H1 (cell line): ENCODE data around the gene NEK11. TPM values are rescaled to one million over a fixed set of nuclear protein-coding genes. Genes with fewer than 3 reads are reported as not detected.

Source experiments
- CTCF ChIA-PET: fragments of 300-600 bp; sonication (Branson Sonifier 250); formaldehyde crosslinking; loops from one replicate; lab custom pipeline; 2021; ENCODE audit not compliant: partially characterized antibody; lab: Charles Lee
- POLR2A ChIA-PET: fragments of 300-600 bp; sonication (Branson Sonifier 250); formaldehyde crosslinking; loops from one replicate; lab custom pipeline; 2021; ENCODE audit warnings: inconsistent platforms; ENCODE audit not compliant: partially characterized antibody; lab: Charles Lee
- DNase-seq, 2 experiments: peaks; one replicate each; pipeline versions ENCODE4 v3.0.0 to v3.0.0-alpha.2; 2010 to 2022; ENCODE audit warnings: low spot score in 2 of 2, low read depth in 1 of 2, mixed read lengths in 1 of 2
- FAIRE-seq: peaks from 2 replicates; lab custom pipeline; 2011; peaks lifted over from hg19 to GRCh38; lab: Jason Lieb, UNC
- H2AFZ ChIP-seq: 2 replicates; pipeline ENCODE4 v1.8.1; 2012; ENCODE audit warnings: low read length, inconsistent platforms
- H2AK5ac ChIP-seq: 2 replicates; pipeline ENCODE4 v1.6.1; 2013; ENCODE audit warnings: low read depth, low read length
- H2BK120ac ChIP-seq: replicated peaks from 2 replicates; pipeline ENCODE3; 2013; ENCODE audit warnings: low read depth, low read length, inconsistent platforms
- H2BK12ac ChIP-seq: 2 replicates; pipeline ENCODE4 v1.6.1; 2013; ENCODE audit warnings: low read depth, low read length
- H2BK15ac ChIP-seq: 2 replicates; pipeline ENCODE4 v1.6.1; 2013; ENCODE audit warnings: low read length
- H2BK20ac ChIP-seq: 2 replicates; pipeline ENCODE4 v1.6.1; 2013; ENCODE audit warnings: low read length
- H2BK5ac ChIP-seq: 2 replicates; pipeline ENCODE4 v1.6.1; 2013; ENCODE audit warnings: low read depth, low read length
- H3K14ac ChIP-seq: 2 replicates; pipeline ENCODE4 v1.6.1; 2013; ENCODE audit warnings: inconsistent platforms; ENCODE audit not compliant: insufficient read length
- H3K18ac ChIP-seq: 2 replicates; pipeline ENCODE4 v1.6.1; 2013; ENCODE audit warnings: low read length; ENCODE audit errors: extremely low read depth
- H3K23ac ChIP-seq: 2 replicates; pipeline ENCODE4 v1.6.1; 2013; ENCODE audit warnings: inconsistent platforms; ENCODE audit not compliant: insufficient read length
- H3K23me2 ChIP-seq: 2 replicates; pipeline ENCODE4 v1.6.1; 2013; ENCODE audit warnings: low read depth, low read length
- H3K27ac ChIP-seq: 2 replicates; pipeline ENCODE4 v1.6.1; 2011; ENCODE audit warnings: low read depth, low read length, inconsistent platforms
- H3K27me3 ChIP-seq, 4 experiments: replicated peaks in 1 of 4; 1 replicate in 1 of 4; 2 replicates in 3 of 4; pipeline versions ENCODE4 v1.6.1 to v1.8.1; 2011 to 2013; ENCODE audit warnings: low read length in 3 of 4, mild to moderate bottlenecking in 3 of 4, inconsistent platforms in 2 of 4, mixed read lengths in 2 of 4, moderate library complexity in 1 of 4; ENCODE audit not compliant: control insufficient read depth in 3 of 4, insufficient read depth in 3 of 4; ENCODE audit errors: extremely low read depth in 1 of 4
- H3K36me3 ChIP-seq, 4 experiments: 2 replicates each; pipeline versions ENCODE4 v1.6.1 to v1.8.1; 2011 to 2013; ENCODE audit warnings: mild to moderate bottlenecking in 4 of 4, low read length in 3 of 4, moderate library complexity in 2 of 4, control low read depth in 1 of 4, inconsistent platforms in 1 of 4; ENCODE audit not compliant: insufficient read depth in 4 of 4, control insufficient read depth in 2 of 4
- H3K4ac ChIP-seq: replicated peaks from 2 replicates; pipeline ENCODE3; 2013; ENCODE audit warnings: low read length, low read depth, mixed read lengths, inconsistent platforms; ENCODE audit not compliant: insufficient read length
- H3K4me1 ChIP-seq, 4 experiments: replicated peaks in 1 of 4; 1 replicate in 1 of 4; 2 replicates in 3 of 4; pipeline versions ENCODE4 v1.6.1 to v1.8.1; 2011 to 2013; ENCODE audit warnings: low read length in 3 of 4, inconsistent platforms in 2 of 4, mixed read lengths in 1 of 4; ENCODE audit not compliant: insufficient read depth in 4 of 4, control insufficient read depth in 3 of 4
- H3K4me2 ChIP-seq, 2 experiments: 2 replicates each; pipeline versions ENCODE4 v1.6.1 to v1.8.1; 2011 to 2013; ENCODE audit warnings: low read depth in 2 of 2, low read length in 2 of 2, control low read depth in 1 of 2, inconsistent platforms in 1 of 2, mild to moderate bottlenecking in 1 of 2; ENCODE audit not compliant: insufficient read depth in 1 of 2
- H3K4me3 ChIP-seq, 4 experiments: fragments of 200-600, 300-600 bp in 1 of 4; sonication (generic), shearing (Covaris generic), sonication (Bioruptor Twin) in 1 of 4; 2 replicates each; pipeline versions ENCODE4 v1.5.1 to v1.8.1; 2011 to 2016; ENCODE audit warnings: low read length in 4 of 4, low read depth in 3 of 4, control low read depth in 2 of 4, inconsistent platforms in 2 of 4, mild to moderate bottlenecking in 2 of 4, mixed read lengths in 1 of 4, moderate library complexity in 1 of 4; ENCODE audit not compliant: insufficient read depth in 2 of 4; ENCODE audit errors: extremely low read depth in 1 of 4
- H3K56ac ChIP-seq: replicated peaks from 2 replicates; pipeline ENCODE3; 2013; ENCODE audit warnings: low read depth, mild to moderate bottlenecking, mixed read lengths, low read length, inconsistent platforms; ENCODE audit not compliant: insufficient read length
- H3K79me1 ChIP-seq: 2 replicates; pipeline ENCODE4 v1.6.1; 2013; ENCODE audit warnings: low read depth, low read length, control low read depth
- H3K79me2 ChIP-seq, 2 experiments: 2 replicates each; pipeline versions ENCODE4 v1.6.1 to v1.8.1; 2012 to 2013; ENCODE audit warnings: low read length in 2 of 2, mild to moderate bottlenecking in 2 of 2, inconsistent platforms in 1 of 2; ENCODE audit not compliant: insufficient read depth in 2 of 2, control insufficient read depth in 1 of 2
- H3K9ac ChIP-seq, 4 experiments: replicated peaks in 1 of 4; 1 replicate in 1 of 4; 2 replicates in 3 of 4; pipeline versions ENCODE4 v1.6.1 to v1.8.1; 2011 to 2013; ENCODE audit warnings: low read depth in 3 of 4, low read length in 3 of 4, control low read depth in 2 of 4, mild to moderate bottlenecking in 2 of 4, moderate library complexity in 2 of 4, inconsistent platforms in 1 of 4; ENCODE audit errors: extremely low read depth in 1 of 4
- H3K9me3 ChIP-seq, 2 experiments: 2 replicates each; pipeline versions ENCODE4 v1.6.1 to v1.8.1; 2012 to 2013; ENCODE audit warnings: mild to moderate bottlenecking in 2 of 2, moderate library complexity in 2 of 2, control low read depth in 1 of 2, inconsistent platforms in 1 of 2, low read depth in 1 of 2, low read length in 1 of 2, mixed read lengths in 1 of 2; ENCODE audit not compliant: insufficient read depth in 2 of 2
- H4K20me1 ChIP-seq, 2 experiments: replicated peaks in 1 of 2; 2 replicates each; pipeline versions ENCODE3 to v1.8.1; 2011 to 2013; ENCODE audit warnings: inconsistent platforms in 2 of 2, low read length in 2 of 2, mild to moderate bottlenecking in 1 of 2; ENCODE audit not compliant: insufficient read depth in 2 of 2, control insufficient read depth in 1 of 2
- H4K5ac ChIP-seq: 2 replicates; pipeline ENCODE4 v1.6.1; 2013; ENCODE audit warnings: low read length, low read depth, mixed read lengths, inconsistent platforms; ENCODE audit not compliant: insufficient read length
- H4K8ac ChIP-seq: 2 replicates; pipeline ENCODE4 v1.8.0; 2013; ENCODE audit warnings: mild to moderate bottlenecking, moderate library complexity, low read length, inconsistent platforms; ENCODE audit not compliant: insufficient read depth; ENCODE audit errors: extremely low read depth
- H4K91ac ChIP-seq: replicated peaks from 2 replicates; pipeline ENCODE3; 2013; ENCODE audit warnings: low read length, mixed read lengths, inconsistent platforms; ENCODE audit not compliant: insufficient read length
- EP300 ChIP-seq, 2 experiments: IDR thresholded peaks; 1 replicate in 1 of 2; 2 replicates in 1 of 2; pipeline ENCODE4 v1.6.1; 2011 to 2012; ENCODE audit warnings: low read depth in 2 of 2, low read length in 2 of 2, mild to moderate bottlenecking in 2 of 2, borderline replicate concordance in 1 of 2, inconsistent platforms in 1 of 2, moderate library complexity in 1 of 2
- EZH2 ChIP-seq: fragments of 200-600 bp; sonication (generic); IDR thresholded peaks from 2 replicates; pipeline ENCODE4 v1.7.1; 2012; ENCODE audit warnings: low read depth, mild to moderate bottlenecking, moderate library complexity, low read length, inconsistent platforms; ENCODE audit not compliant: severe bottlenecking
- GABPA ChIP-seq: IDR thresholded peaks from 2 replicates; pipeline ENCODE4 v1.6.1; 2011; ENCODE audit warnings: mild to moderate bottlenecking, low read length, moderate library complexity, borderline replicate concordance; ENCODE audit not compliant: insufficient read depth
- JUN ChIP-seq: IDR thresholded peaks from 2 replicates; pipeline ENCODE4 v1.6.1; 2011; ENCODE audit warnings: low read depth, mild to moderate bottlenecking, improper control_type of control experiment, low read length
- JUND ChIP-seq: IDR thresholded peaks from 2 replicates; pipeline ENCODE4 v1.6.1; 2011; ENCODE audit warnings: mild to moderate bottlenecking, improper control_type of control experiment, low read length
- KDM1A ChIP-seq: fragments of 200-600, 300-600 bp; sonication (generic); IDR thresholded peaks from 2 replicates; pipeline ENCODE4 v1.7.1; 2016; ENCODE audit warnings: mild to moderate bottlenecking, low read length, borderline replicate concordance
- PHF8 ChIP-seq: fragments of 200-600 bp; sonication (generic); conservative IDR thresholded peaks from 2 replicates; pipeline ENCODE4 v1.7.1; 2012; ENCODE audit warnings: low read depth, mild to moderate bottlenecking, inconsistent platforms, low read length, moderate library complexity
- POU5F1 ChIP-seq: IDR thresholded peaks from 2 replicates; pipeline ENCODE4 v1.6.1; 2011; ENCODE audit warnings: low read depth, mild to moderate bottlenecking, low read length, moderate library complexity
- RFX5 ChIP-seq: IDR thresholded peaks from 2 replicates; pipeline ENCODE4 v1.6.1; 2011; ENCODE audit warnings: low read depth, low read length, improper control_type of control experiment, borderline replicate concordance
- SIX5 ChIP-seq: IDR thresholded peaks from 2 replicates; pipeline ENCODE4 v1.6.1; 2011; ENCODE audit warnings: mild to moderate bottlenecking, low read depth, low read length
- SUZ12 ChIP-seq: fragments of 200-600 bp; sonication (generic); IDR thresholded peaks from 2 replicates; pipeline ENCODE4 v1.6.1; 2012; ENCODE audit warnings: mild to moderate bottlenecking, inconsistent platforms, low read length, moderate library complexity, mixed read lengths
- YY1 ChIP-seq: IDR thresholded peaks from 2 replicates; pipeline ENCODE4 v1.6.1; 2011; ENCODE audit warnings: low read depth, mild to moderate bottlenecking, low read length
- ZNF274 ChIP-seq: IDR thresholded peaks from 2 replicates; pipeline ENCODE4 v1.7.0; 2012; ENCODE audit warnings: low read length, borderline replicate concordance; ENCODE audit errors: extremely low read depth
- WGBS, 2 experiments: shearing (Covaris generic) in 1 of 2; methylation state at CpG; one replicate each; pipeline versions ENCODE4 v1.1.6 to v1.1.7; 2013 to 2015; ENCODE audit warnings: low lambda C conversion rate in 2 of 2, mixed read lengths in 2 of 2, inconsistent platforms in 1 of 2, low coverage in 1 of 2, missing lambda C conversion rate in 1 of 2; ENCODE audit not compliant: insufficient replicate concordance in 2 of 2, insufficient coverage in 1 of 2, insufficient read length in 1 of 2; ENCODE audit errors: extremely low coverage in 1 of 2, missing lambda C conversion rate in 1 of 2; 5-methylcytosine and 5-hydroxymethylcytosine counted together
- polyA plus RNA-seq, 7 experiments: library from polyadenylated mRNA; depleted of rRNA in 3 of 7; stranded (reverse) in 5 of 7; unstranded in 2 of 7; fragments of >200 nt in 5 of 7; fragments of 200-250 nt in 2 of 7; gene quantifications; 1 replicate in 5 of 7; 2 replicates in 1 of 7; 4 replicates in 1 of 7; pipeline versions ENCODE4 v1.2.1 to v1.2.3, GENCODE V29; 2011 to 2013; ENCODE audit warnings: missing spikeins in 2 of 7, mixed read lengths in 2 of 7
- total RNA-seq: library from RNA; stranded (reverse); fragmentation: NEBNext Ultra II Directional; extraction: Animal tissue kit (Norgen Biotek cat#: 25700); gene quantifications from 2 replicates; pipeline ENCODE4 v1.2.1, GENCODE V29; 2021

NEK11 gene
- total and polyA plus RNA-seq, 2 of the 8 experiments (the other 6 are each of a cell fraction or from before 2014, with no cell fraction given): 0.60 TPM; not detected in 1

- Histone ChIP-seq H3K56ac (no peak overlapping the region), H3K79me2 (no peaks in the 10 kb centered on the region), H2BK12ac (no peak overlapping the region), H4K20me1 (no peaks in the 10 kb centered on the region), H4K91ac (no peak overlapping the region), H3K79me1 (no peaks in the 10 kb centered on the region), H3K9ac (no peak overlapping the region; a peak in 1 of 7 replicates), H2BK5ac (no peak overlapping the region), H4K5ac (no peak overlapping the region), H3K18ac (no peak overlapping the region), H3K4me1 (no peaks in the 10 kb centered on the region), H2BK120ac (no peak overlapping the region), H3K4ac (no peak overlapping the region), H3K23me2 (no peaks in the 10 kb centered on the region), H3K27ac (no peak overlapping the region), H3K4me2 (no peak overlapping the region), H3K36me3 (no peaks in the 10 kb centered on the region), H4K8ac (no peak overlapping the region), H2AK5ac (no peak overlapping the region), H2AFZ (no peak overlapping the region), H2BK20ac (no peak overlapping the region), H3K9me3 (no peaks in the 10 kb centered on the region), H3K4me3 (no peak overlapping the region), H3K27me3 (no peaks in the 10 kb centered on the region), H3K14ac (no peak overlapping the region), H2BK15ac (no peak overlapping the region), H3K23ac (no peak overlapping the region)
- ChIA-PET CTCF (interaction anchor here (1.7 kb wide), 1 partner anchor 21 kb away, joined by 5 read pairs; no protein-coding TSS in a partner anchor), POLR2A (no interaction called here)
- 88% methylated on average over 3 of the region's 3 CpGs; no CpG with 5 or more reads in 1 of the 2 experiments for WGBS, 2 experiments
- no peak for DNase-seq
- FAIRE-seq: no peak
- TF ChIP-seq GABPA (no peak), PHF8 (no peak), JUN (no peak), ZNF274 (no peak), SIX5 (no peak), EP300 (IDR thresholded peaks at IDR 0.05; ENCODE audit: borderline replicate concordance in 1 of 2, low read depth in 2 of 2, low read length in 2 of 2) (no peak), YY1 (no peak), POU5F1 (no peak), KDM1A (no peak), SUZ12 (no peak), EZH2 (no peak), JUND (no peak), RFX5 (no peak)
Observed at GRCh38 chr3:131260525-131260924, 233.8 kb downstream of the NEK11 start.
